ENCODE results near the gene CHAD. TPM values are rescaled to one million over a fixed set of nuclear protein-coding genes. Genes with fewer than 3 reads are reported as not detected.
"Not testable (repeated sequence)": the region's sequence is repeated elsewhere in the genome, so short reads cannot be mapped to it uniquely, and the experiment has no call there.

CHAD gene
- total RNA-seq, 2 donors from 2014 or later: not detected

DNA sequence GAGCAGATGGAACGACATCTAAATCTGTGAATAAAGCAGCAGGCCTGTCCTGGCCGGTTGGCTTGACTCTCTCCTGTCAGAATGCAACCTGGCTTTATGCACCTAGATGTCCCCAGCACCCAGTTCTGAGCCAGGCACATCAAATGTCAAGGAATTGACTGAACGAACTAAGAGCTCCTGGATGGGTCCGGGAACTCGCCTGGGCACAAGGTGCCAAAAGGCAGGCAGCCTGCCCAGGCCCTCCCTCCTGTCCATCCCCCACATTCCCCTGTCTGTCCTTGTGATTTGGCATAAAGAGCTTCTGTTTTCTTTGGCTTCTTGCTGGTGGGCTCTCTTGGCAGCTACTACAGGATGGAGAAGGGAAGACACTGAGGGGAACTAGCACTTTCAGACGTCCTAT is 5.8 kb upstream of the CHAD start:
- DNase-seq (ENCODE audit: low spot score) (no peak), ATAC-seq (no peak)
- no peak overlapping the region for H3K4me3 Mint-ChIP-seq
- H3K27me3 Mint-ChIP-seq: peaks cover 0 to 6% of the 10 kb centered on the region in 2 donors
- peaks cover 10 to 12% of the 10 kb centered on the region in 2 donors for H3K4me1 Mint-ChIP-seq (ENCODE audit: low read depth in 2 of 2)
- H3K9me3 Mint-ChIP-seq: no peaks in the 10 kb centered on the region
- no peaks in the 10 kb centered on the region for H3K36me3 Mint-ChIP-seq
- H3K27ac Mint-ChIP-seq: no peak overlapping the region

- H3K27me3 Mint-ChIP-seq: peaks cover 0 to 6% of the 10 kb centered on the region in 2 donors
- H3K4me3 Mint-ChIP-seq: no peak overlapping the region
- no peak overlapping the region for H3K27ac Mint-ChIP-seq
- H3K4me1 Mint-ChIP-seq (ENCODE audit: low read depth in 2 of 2): peaks cover 6 to 7% of the 10 kb centered on the region in 2 donors
- DNase-seq (ENCODE audit: low spot score) (no peak), ATAC-seq (no peak)
- H3K36me3 Mint-ChIP-seq: no peaks in the 10 kb centered on the region
- no peaks in the 10 kb centered on the region for H3K9me3 Mint-ChIP-seq
These were observed 5.2 kb upstream of the CHAD start for GRCh38 chr17:50473901-50474300.

GRCh38 chr17:50472761-50473161 is 4.1 kb upstream of the CHAD start:
- not testable (repeated sequence) for ATAC-seq; H3K36me3 Mint-ChIP-seq; H3K4me1 Mint-ChIP-seq (ENCODE audit: low read depth in 2 of 2); DNase-seq (ENCODE audit: low spot score); H3K27ac Mint-ChIP-seq; H3K9me3 Mint-ChIP-seq; H3K4me3 Mint-ChIP-seq
- peaks cover 8 to 11% of the 10 kb centered on the region in 2 donors for H3K27me3 Mint-ChIP-seq

DNA sequence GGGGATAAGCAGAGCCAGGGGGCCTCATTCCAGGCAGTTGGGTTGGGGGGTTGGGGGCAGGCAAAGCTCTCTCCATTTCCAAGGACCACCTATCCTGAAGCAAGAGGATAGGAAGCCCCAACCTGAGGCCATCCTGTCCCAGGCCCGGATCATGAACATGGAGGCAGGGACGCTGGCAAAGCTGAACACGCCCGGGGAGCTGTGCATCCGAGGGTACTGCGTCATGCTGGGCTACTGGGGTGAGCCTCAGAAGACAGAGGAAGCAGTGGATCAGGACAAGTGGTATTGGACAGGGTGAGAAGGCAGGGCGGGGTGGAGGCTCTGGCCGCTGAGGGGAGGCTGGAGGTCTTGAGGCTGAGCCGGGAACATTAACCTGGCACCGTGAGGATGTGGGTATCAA is 3.6 kb upstream of the CHAD start:
- Mint-ChIP-seq H3K9me3 (no peaks in the 10 kb centered on the region), H3K27me3 (peaks cover 12 to 15% of the 10 kb centered on the region in 2 donors), H3K4me3 (no peak overlapping the region), H3K36me3 (no peaks in the 10 kb centered on the region), H3K27ac (no peak overlapping the region), H3K4me1 (ENCODE audit: low read depth in 2 of 2) (peaks cover 4 to 5% of the 10 kb centered on the region in 2 donors)
- ATAC-seq (no peak), DNase-seq (ENCODE audit: low spot score) (no peak)

- H3K9me3 Mint-ChIP-seq: no peaks in the 10 kb centered on the region
- ATAC-seq (no peak), DNase-seq (ENCODE audit: low spot score) (peak; percentile 26)
- no peaks in the 10 kb centered on the region for H3K36me3 Mint-ChIP-seq
- no peak overlapping the region for H3K27ac Mint-ChIP-seq
- H3K27me3 Mint-ChIP-seq: peaks cover 14 to 18% of the 10 kb centered on the region in 2 donors
- peaks cover 4 to 5% of the 10 kb centered on the region in 2 donors for H3K4me1 Mint-ChIP-seq (ENCODE audit: low read depth in 2 of 2)
- H3K4me3 Mint-ChIP-seq: no peak overlapping the region
These were observed 2.6 kb upstream of the CHAD start for GRCh38 chr17:50471009-50471905.

GRCh38 chr17:50470426-50470825 is 1.7 kb upstream of the CHAD start:
- no peak overlapping the region for H3K27ac Mint-ChIP-seq
- H3K36me3 Mint-ChIP-seq: no peaks in the 10 kb centered on the region
- ATAC-seq (no peak), DNase-seq (ENCODE audit: low spot score) (no peak)
- H3K27me3 Mint-ChIP-seq: peaks cover 14 to 17% of the 10 kb centered on the region in 2 donors
- H3K4me1 Mint-ChIP-seq (ENCODE audit: low read depth in 2 of 2): peaks cover 4 to 5% of the 10 kb centered on the region in 2 donors
- no peak overlapping the region for H3K4me3 Mint-ChIP-seq
- H3K9me3 Mint-ChIP-seq: no peaks in the 10 kb centered on the region

GRCh38 chr17:50469671-50470305 is 1.1 kb upstream of the CHAD start:
- DNase-seq (ENCODE audit: low spot score) (no peak), ATAC-seq (no peak)
- Mint-ChIP-seq H3K4me3 (no peak overlapping the region), H3K36me3 (no peaks in the 10 kb centered on the region), H3K4me1 (ENCODE audit: low read depth in 2 of 2) (peaks cover 4 to 5% of the 10 kb centered on the region in 2 donors), H3K27me3 (peaks cover 14 to 17% of the 10 kb centered on the region in 2 donors), H3K27ac (no peak overlapping the region), H3K9me3 (no peaks in the 10 kb centered on the region)

GRCh38 chr17:50469208-50469605 is 527 bp upstream of the CHAD start:
- ATAC-seq: no peak
- H3K27me3 Mint-ChIP-seq: peaks cover 14 to 17% of the 10 kb centered on the region in 2 donors
- H3K4me1 Mint-ChIP-seq (ENCODE audit: low read depth in 2 of 2): peaks cover 4 to 5% of the 10 kb centered on the region in 2 donors
- no peaks in the 10 kb centered on the region for H3K9me3 Mint-ChIP-seq
- no peak overlapping the region for H3K27ac Mint-ChIP-seq
- peak; percentile 55 for DNase-seq (ENCODE audit: low spot score)
- no peaks in the 10 kb centered on the region for H3K36me3 Mint-ChIP-seq
- no peak overlapping the region for H3K4me3 Mint-ChIP-seq

GRCh38 chr17:50467855-50468303 is 801 bp downstream of the CHAD start:
- H3K36me3 Mint-ChIP-seq: no peaks in the 10 kb centered on the region
- ATAC-seq (no peak), DNase-seq (ENCODE audit: low spot score) (no peak)
- peak overlapping the region; percentile 39 for H3K4me3 Mint-ChIP-seq
- H3K27ac Mint-ChIP-seq: no peak overlapping the region
- no peaks in the 10 kb centered on the region for H3K9me3 Mint-ChIP-seq
- H3K4me1 Mint-ChIP-seq (ENCODE audit: low read depth in 2 of 2): peaks cover 4 to 5% of the 10 kb centered on the region in 2 donors
- H3K27me3 Mint-ChIP-seq: peaks cover 14 to 17% of the 10 kb centered on the region in 2 donors

DNA sequence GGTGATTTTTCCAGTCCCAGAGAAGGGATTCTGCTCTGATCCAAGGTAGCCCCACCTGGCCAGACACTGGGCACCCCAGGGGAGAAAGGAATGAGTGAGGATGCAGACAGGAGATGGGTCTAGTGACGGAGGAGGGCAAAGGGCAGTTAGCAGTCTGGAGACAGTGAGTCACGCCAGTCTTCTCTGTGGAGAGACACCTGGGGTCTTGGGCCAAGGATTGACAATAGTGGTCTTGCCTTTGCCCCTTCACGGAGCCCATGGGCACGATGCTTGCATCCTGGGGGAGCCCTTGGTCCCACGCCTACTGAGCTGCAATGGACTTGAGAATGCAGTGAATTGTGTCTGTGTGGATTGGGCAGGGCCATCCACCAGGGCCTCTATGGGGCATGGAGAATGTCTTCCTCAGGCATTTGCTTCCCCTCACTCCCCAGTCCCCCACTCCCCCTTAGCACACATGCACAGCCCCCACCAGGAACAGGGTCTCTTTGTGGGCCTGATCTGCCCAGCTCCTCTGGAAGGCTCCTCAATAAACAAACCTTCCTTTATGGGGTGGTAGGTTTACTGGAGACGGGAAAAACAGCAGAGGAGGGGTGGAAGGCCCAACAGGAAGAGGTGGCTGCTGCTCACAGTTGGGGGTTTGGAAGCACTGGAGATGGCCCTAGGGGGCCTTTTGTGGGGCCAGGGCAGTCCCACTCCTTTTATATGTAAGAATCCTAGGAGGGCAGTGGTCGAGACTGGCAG is 1.4 kb downstream of the CHAD start:
- no peak for DNase-seq (ENCODE audit: low spot score)
- Mint-ChIP-seq H3K4me3 (peak overlapping the region; percentile 39), H3K4me1 (ENCODE audit: low read depth in 2 of 2) (peaks cover 4 to 5% of the 10 kb centered on the region in 2 donors), H3K27me3 (peaks cover 14 to 17% of the 10 kb centered on the region in 2 donors), H3K9me3 (no peaks in the 10 kb centered on the region), H3K36me3 (no peaks in the 10 kb centered on the region), H3K27ac (no peak overlapping the region)
- no peak for ATAC-seq

DNA sequence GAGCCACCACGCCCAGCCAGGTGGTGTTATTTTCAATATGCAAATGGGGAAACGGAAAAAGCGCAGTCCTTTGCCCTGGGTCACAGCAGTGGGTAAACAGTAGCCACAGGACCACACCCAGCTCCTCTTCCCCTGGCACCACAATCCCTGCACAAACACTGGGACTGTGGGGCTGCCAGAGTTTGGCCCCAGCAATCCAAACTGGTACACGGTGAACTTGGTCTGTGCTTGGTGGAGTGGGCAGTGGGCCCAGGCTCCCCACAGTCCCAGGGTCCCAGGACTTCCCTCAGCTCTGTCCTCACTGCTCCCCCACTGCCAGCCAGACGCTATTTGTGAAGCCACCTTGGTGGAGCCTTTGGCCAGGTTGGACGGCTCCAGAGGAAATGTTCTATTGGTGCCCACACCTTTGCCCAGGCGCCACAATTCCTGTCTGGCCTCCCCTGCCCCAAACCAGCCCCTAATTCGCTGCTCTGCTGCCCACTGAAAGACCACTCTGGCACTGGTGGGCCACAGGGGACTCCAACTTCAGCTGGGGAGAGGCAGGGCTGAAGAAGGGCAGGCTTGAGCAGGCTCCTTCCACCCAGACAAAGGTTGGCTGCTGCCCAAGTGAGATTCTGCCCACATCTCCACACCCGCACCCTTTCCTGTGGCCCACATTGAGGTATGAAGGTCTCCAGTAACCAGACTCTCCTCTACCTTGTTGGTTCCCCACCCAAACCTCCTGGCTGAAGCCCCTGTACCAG is 2.1 kb downstream of the CHAD start:
- H3K4me1 Mint-ChIP-seq (ENCODE audit: low read depth in 2 of 2): peaks cover 4 to 5% of the 10 kb centered on the region in 2 donors
- no peak overlapping the region for H3K4me3 Mint-ChIP-seq
- peaks cover 14 to 17% of the 10 kb centered on the region in 2 donors for H3K27me3 Mint-ChIP-seq
- DNase-seq (ENCODE audit: low spot score) (no peak), ATAC-seq (no peak)
- no peak overlapping the region for H3K27ac Mint-ChIP-seq
- H3K9me3 Mint-ChIP-seq: no peaks in the 10 kb centered on the region
- no peaks in the 10 kb centered on the region for H3K36me3 Mint-ChIP-seq

GRCh38 chr17:50465635-50466034 is 3.0 kb downstream of the CHAD start:
- DNase-seq (ENCODE audit: low spot score) (no peak), ATAC-seq (no peak)
- Mint-ChIP-seq H3K4me1 (ENCODE audit: low read depth in 2 of 2) (peaks cover 4 to 5% of the 10 kb centered on the region in 2 donors), H3K27ac (no peak overlapping the region), H3K27me3 (peaks cover 14% of the 10 kb centered on the region in 2 donors), H3K4me3 (no peak overlapping the region), H3K9me3 (no peaks in the 10 kb centered on the region), H3K36me3 (no peaks in the 10 kb centered on the region)

GRCh38 chr17:50465171-50465570 is 3.5 kb downstream of the CHAD start:
- Mint-ChIP-seq H3K36me3 (no peaks in the 10 kb centered on the region), H3K27me3 (peaks cover 14% of the 10 kb centered on the region in 2 donors), H3K4me1 (ENCODE audit: low read depth in 2 of 2) (peaks cover 4 to 5% of the 10 kb centered on the region in 2 donors), H3K4me3 (no peak overlapping the region), H3K27ac (no peak overlapping the region), H3K9me3 (no peaks in the 10 kb centered on the region)
- ATAC-seq (no peak), DNase-seq (ENCODE audit: low spot score) (no peak)

All from natural killer cell treated with Interleukin-12 subunit alpha and Interleukin-12 subunit beta and Interleukin-15 and Interleukin-18, amount 100 ng/mL, for 72 hours (primary cell).